Stimulated activated CD4-positive, alpha-beta T cell treated with anti-CD3 and anti-CD28 coated beads, Interleukin-15, amount 100 ng/mL, for 24 hours (primary cell): Measurements from ENCODE around the gene CCNA1.

Experiments
- DNase-seq: peaks from one replicate; pipeline ENCODE4 v3.0.0-alpha.2; 2020

Gene CCNA1

GRCh38 chr13:36432106-36432544 lies at the start of gene CCNA1:
TSS of gene CCNA1 (plus strand) at chr13:36432495. CDS start at chr13:36433057, 562 bp downstream.
- DNase-seq, result peak; percentile 54

DNA sequence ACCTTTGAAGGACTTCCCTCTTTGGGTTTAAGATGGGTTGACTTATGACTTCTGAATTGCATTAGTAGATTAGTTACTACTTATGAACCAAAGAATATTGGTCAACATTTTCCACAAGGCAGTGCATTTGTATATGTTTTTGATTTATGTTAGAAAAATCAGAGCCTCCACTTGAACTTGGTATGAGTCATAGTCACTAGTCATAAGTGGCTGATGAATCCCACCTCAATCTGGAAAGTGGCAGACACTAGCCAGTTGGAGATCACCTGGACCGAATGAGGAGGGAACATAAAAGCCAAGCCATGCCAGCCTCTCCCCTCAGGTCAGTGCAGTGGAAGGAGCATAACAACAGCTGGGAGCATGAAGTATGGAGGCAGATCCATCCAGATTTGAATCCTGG lies 46.8 kb upstream of the CCNA1 start:
- DNase-seq, result no peak

DNA sequence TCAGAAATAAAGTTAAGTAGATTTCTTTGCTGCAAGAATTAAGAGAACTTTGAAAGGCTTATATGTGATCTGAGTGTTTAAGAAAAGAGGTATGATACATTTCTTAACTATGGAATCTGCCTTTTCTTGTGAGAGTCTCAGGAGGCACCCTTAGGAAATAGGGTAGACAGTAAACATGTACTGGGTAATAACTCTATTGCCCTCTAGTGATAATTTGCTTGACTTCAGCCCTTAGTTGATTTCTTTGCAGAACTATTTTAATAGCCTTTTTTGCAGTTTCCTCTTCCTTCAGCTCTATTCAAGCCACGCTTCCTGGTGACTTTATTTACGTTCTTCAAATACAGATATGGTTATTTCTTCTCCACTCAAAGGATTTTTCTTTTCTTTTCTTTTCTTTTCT lies 37.0 kb upstream of the CCNA1 start:
- no peak for DNase-seq

DNA sequence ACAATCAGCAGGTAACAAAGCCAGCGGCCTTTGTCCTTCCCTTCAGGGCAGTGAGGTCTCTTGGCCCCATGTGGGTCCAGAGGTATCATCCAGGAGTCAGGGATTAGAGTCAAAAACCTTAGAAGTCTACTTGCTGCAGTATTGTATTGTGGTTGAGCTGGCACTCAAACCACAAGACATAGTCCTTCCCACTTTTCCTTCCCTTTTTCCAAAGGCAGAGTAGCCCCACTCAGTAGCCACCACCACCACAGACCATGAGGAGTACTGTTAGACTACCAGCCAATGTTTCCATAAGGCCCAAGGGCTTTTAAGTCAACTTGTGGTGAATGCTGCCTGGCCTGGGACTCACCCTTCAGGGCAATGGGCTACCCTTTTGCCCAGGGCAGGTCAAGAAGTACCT lies 27.1 kb upstream of the CCNA1 start:
- DNase-seq, result no peak

DNA sequence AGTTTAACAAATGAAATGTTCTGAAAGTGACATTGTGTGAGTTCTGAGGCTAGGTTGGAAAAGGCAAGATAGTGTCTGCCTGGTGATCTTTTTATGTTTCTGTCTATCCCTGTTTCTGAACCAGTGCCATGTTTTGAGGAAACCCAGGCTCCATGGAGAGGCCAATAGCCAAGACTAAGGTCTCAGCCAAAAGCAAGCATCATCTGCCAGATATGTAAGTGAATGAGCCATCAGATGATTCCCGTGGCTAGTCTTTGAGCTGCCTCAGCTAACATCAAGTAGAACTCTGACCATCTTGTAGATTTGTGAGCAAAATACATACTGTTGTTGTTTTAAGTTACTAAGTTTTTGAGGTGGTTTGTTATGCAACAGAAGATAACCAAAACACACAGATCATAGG lies 19.6 kb upstream of the CCNA1 start:
- DNase-seq, result no peak

DNA sequence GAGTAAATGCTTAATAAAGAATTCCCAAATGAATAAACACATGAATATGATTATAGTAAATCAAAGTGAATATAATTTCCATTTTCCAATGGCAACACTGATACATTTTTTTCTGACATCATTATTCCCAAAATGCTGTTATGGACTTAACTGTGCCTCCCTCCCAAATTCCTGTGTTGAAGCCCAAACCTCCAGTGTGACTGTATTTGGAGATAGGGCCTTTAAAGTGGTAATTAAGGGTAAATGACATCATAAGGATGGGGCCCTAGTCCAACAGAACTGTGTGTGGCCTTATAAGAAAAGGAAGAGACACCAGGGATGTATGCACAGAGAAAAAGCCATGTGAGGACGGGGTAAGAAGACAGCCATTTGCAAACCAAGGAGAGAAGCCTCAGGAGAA lies 19.1 kb upstream of the CCNA1 start:
- DNase-seq, result no peak

- no peak for DNase-seq
Observed at GRCh38 chr13:36414461-36414860, 17.8 kb upstream of the CCNA1 start.

DNA sequence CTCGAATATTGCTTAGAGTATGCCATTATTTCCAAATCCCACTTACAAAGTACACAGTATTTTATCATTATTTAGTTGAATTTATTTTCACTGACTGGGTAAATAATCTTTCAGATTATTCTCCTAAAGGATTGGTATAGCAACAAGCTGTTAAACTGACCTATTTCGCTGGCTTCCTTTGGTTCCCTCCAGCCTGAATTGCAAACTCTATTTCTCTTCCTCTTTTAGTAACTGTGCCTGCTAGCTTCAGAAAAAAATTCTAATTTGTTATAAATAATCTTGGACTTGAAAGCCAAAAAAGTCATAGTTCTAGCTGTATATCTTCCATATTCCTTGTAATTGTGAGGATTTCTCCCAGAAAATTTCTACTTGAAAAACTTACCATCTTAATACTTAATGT lies 15.0 kb upstream of the CCNA1 start:
- no peak for DNase-seq

DNA sequence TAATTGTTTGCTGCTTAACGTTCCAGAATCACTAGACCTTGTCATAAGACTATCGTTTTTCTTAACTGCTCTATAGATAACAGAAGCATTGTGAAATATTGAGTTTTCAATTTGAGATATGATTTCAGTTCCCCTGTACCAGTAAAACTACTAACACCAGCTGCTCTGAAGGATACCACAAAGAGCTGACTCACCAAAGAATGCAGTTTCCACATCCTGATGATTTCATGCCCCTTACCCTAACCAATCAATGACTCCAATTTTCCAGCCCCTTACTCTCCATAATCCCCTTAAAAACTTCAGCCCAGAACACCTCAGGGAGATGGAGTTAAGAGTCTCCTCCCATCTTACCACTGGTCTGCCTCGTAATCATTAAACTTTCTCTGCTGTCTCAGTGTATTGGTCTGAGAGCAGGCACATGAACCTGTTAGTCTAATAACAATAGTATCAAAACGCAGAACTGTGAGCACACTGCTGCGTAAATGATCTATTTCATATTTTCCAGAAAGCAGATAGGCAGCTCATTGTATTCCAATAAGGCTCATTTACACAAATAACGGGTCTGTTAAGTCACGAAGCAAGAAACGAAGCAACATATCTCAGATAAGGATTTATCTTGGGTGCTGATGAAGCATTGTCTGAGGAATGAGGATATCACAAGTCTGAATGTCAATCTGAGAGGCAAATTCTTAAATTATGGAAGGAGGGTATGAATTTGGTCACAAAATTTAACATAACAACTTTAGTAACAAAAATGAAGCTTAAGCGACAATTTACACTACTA lies 14.1 kb upstream of the CCNA1 start:
- no peak for DNase-seq

DNA sequence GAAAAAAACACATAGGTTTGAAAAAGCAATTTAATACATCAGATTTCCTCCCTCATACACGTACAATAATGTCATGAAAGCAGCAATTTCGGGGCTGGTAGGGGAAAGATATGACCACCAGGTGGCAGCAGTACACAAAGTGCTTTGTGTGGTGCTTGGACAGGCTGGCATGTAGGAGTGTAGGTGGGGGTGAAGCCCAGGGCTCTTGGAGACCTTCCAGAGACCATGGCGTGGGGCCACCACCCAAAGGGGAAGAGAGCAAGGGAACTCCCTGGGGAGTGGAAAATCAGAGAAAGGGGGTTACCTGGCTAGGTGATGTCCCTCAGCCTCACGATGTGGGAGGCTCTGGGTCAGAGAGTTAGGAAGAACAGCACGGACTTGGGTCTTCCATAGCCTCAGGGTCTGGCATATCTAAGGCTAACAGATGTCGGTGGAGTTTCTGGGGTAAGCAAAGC lies 11.8 kb upstream of the CCNA1 start:
- DNase-seq, result peak; percentile 79

DNA sequence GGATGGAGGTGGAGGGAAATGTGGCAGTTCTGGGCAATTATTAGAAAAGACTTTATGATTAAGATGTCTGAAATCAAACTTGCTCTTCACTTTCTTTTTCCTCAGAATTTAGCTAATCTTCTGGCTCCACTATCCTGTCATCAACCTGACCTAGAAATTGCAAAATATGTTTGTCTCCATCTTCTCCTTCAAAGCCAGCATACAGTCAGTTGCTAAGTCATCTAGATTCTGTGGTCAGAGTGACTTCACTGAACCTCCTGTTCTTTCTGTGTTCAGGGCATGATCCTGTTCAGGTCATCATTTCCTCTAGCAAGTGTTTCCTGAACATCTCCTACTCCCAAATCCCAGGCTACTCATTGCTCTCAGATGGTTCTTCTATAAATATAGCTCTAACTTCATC lies 10.8 kb upstream of the CCNA1 start:
- no peak for DNase-seq

DNA sequence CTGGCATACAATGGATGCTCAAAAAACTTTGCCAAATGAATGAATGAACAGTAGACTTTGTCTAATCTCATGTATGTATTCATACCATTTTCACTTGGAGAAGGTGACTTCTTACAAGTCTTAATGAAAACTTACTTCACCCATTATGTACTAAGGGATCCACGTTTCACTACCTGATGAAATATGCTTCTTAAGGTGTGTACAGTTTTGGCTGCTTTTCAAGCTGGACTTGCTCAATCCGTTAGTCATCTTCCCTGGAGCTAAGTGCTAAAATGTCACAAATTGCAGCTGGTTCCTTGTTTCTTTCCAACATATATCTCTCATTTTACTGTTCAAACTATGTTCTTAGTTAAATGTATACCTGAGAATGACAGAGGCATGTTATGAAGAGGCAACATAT lies 4.2 kb upstream of the CCNA1 start:
- DNase-seq, result no peak

- DNase-seq, result no peak
Observed at GRCh38 chr13:36430247-36431203, 1.8 kb upstream of the CCNA1 start.

DNA sequence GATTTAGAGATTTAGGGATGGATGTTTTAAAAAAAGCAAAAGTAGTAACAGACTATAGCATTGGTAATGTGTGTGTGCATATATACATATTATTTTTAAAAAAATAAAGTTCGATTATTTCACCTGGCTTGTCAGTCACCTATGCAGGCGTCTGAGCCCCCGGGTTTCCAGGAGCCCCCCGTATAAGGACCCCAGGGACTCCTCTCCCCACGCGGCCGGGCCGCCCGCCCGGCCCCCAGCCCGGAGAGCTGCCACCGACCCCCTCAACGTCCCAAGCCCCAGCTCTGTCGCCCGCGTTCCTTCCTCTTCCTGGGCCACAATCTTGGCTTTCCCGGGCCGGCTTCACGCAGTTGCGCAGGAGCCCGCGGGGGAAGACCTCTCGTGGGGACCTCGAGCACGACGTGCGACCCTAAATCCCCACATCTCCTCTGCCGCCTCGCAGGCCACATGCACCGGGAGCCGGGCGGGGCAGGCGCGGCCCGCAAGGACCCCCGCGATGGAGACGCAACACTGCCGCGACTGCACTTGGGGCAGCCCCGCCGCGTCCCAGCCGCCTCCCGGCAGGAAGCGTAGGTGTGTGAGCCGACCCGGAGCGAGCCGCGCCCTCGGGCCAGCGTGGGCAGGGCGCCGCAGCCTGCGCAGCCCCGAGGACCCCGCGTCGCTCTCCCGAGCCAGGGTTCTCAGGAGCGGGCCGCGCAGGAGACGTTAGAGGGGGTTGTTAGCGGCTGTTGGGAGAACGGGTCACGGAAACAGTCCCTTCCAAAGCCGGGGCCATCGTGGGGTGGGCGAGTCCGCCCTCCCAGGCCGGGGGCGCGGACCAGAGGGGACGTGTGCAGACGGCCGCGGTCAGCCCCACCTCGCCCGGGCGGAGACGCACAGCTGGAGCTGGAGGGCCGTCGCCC lies 840 bp upstream of the CCNA1 start:
- peak; percentile 37 for DNase-seq

- DNase-seq, result no peak
Observed at GRCh38 chr13:36436811-36437210, 4.5 kb downstream of the CCNA1 start.

- no peak for DNase-seq
Observed at GRCh38 chr13:36438594-36439483, 6.5 kb downstream of the CCNA1 start.

- DNase-seq, result no peak
Observed at GRCh38 chr13:36445278-36445677, 13.0 kb downstream of the CCNA1 start.

GRCh38 chr13:36445891-36446351 lies 13.6 kb downstream of the CCNA1 start:
- DNase-seq, result no peak

DNA sequence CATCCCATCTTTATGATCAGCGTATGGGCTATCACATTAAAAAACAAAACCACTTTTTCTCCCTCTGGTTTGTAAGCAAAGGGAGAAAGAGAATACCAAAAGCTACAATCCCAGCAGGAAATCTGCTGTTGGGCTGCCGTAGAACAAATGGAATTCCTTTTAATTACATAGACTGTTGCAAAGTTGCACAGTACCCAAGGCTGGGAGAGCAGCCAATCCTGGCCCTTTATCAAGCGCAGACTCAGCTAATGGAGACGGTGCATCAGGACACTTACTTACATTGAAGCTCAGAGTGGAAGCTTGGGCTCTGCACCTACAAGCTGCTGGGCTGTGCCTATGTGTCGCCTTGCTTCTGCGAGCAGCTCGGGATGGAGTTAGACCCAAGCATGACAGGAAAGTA lies 15.2 kb downstream of the CCNA1 start:
- DNase-seq, result no peak

- DNase-seq, result no peak
Observed at GRCh38 chr13:36450534-36450933, 18.2 kb downstream of the CCNA1 start.

DNA sequence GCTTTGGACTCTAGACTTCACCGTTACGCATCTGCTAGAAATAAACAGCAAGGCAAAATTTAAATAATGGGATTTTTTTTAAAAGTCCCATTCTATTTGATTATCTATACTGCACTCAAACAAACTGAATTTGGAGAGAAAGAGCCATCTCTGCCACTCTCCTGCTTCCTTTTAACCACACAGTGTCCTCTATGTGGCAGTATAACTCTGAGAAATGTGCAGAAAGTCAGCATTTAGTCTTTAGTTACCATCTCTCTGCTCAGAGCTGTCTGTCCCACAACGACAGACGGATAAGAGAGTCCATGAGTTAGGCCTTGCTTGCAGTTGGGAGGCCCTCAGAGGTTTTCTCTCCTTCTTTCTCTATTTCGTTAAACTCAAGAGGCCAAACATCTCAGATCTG lies 21.2 kb downstream of the CCNA1 start:
- no peak for DNase-seq

- no peak for DNase-seq
Observed at GRCh38 chr13:36454121-36454520, 21.8 kb downstream of the CCNA1 start.
